Lower leg skin (tissue), 3 donors: Measurements from ENCODE around the gene TBCEL.

Experiments
- CTCF ChIP-seq, 3 donors: fragments of 450-650 bp; IDR thresholded peaks; one replicate each; pipeline ENCODE4 v1.5.1; 2016; ENCODE audit warnings: antibody characterized with exemption in 3 of 3, mild to moderate bottlenecking in 3 of 3, moderate library complexity in 2 of 3
- POLR2A ChIP-seq, 2 donors: fragments of 450-650 bp; IDR thresholded peaks; one replicate each; pipeline ENCODE4 v1.6.1; 2016 to 2017; ENCODE audit warnings: antibody characterized with exemption in 2 of 2, mild to moderate bottlenecking in 1 of 2, moderate library complexity in 1 of 2

- TF ChIP-seq CTCF (IDR thresholded peaks at IDR 0.05) (no peak), POLR2A (IDR thresholded peaks at IDR 0.05) (no peak)
Measured at GRCh38 chr11:121070951-121071845, 47.3 kb downstream of the TBCEL start.
